Upper lobe of right lung (tissue), 1 donor: Measurements from ENCODE around the gene APOB. TPM values are rescaled to one million over a fixed set of nuclear protein-coding genes. Genes with fewer than 3 reads are reported as not detected.

Source experiments
- ATAC-seq: fragments of 200-7000 bp; cut with Tn5 transposase; one replicate; pipeline ENCODE4 v1.9.1; 2020; ENCODE audit warnings: mild to moderate bottlenecking, moderate library complexity
- DNase-seq: peaks from one replicate; pipeline ENCODE4 v3.0.0-alpha.2; 2020
- H3K27ac ChIP-seq: fragments of 200-600 bp; one replicate; pipeline ENCODE4 v1.8.0; 2022
- H3K27me3 ChIP-seq: fragments of 200-600 bp; one replicate; pipeline ENCODE4 v1.8.0; 2022; ENCODE audit warnings: mild to moderate bottlenecking
- H3K36me3 ChIP-seq: fragments of 200-600 bp; one replicate; pipeline ENCODE4 v1.8.0; 2022
- H3K4me1 ChIP-seq: fragments of 200-600 bp; one replicate; pipeline ENCODE4 v1.8.0; 2022
- H3K4me3 ChIP-seq: fragments of 200-600 bp; one replicate; pipeline ENCODE4 v1.8.0; 2022; ENCODE audit warnings: mild to moderate bottlenecking
- H3K9me3 ChIP-seq: fragments of 200-600 bp; one replicate; pipeline ENCODE4 v1.8.0; 2022
- CTCF ChIP-seq: fragments of 200-600 bp; IDR thresholded peaks from one replicate; pipeline ENCODE4 v1.8.0; 2022; ENCODE audit warnings: antibody characterized with exemption
- intact Hi-C: fragments of 100-400 bp; cut with DNase I; formaldehyde crosslinking; loops from one replicate; pipeline ENCODE4 v1.11.0; 2022
- long read RNA-seq: library from polyadenylated mRNA; unstranded; transcript quantifications from one replicate; pipeline ENCODE4 v2.0.0, GENCODE V29; 2021
- total RNA-seq: library from RNA; stranded (reverse); fragmentation: NEBNext Ultra II Directional; extraction: Animal tissue kit (Norgen Biotek cat#: 25700); gene quantifications from one replicate; pipeline ENCODE4 v1.2.1, GENCODE V29; 2021
- donor health status: DM: no; HTN: yes; CAD: no; lungs with severe emphysema.

Gene APOB
- 0.49 TPM for total RNA-seq
- long read RNA-seq = 0 reads

- no peak within 1 kb of the TSS for H3K27ac ChIP-seq
- H3K27me3 ChIP-seq = no peaks in the 10 kb centered on the region
- no peak for TF ChIP-seq CTCF
- H3K9me3 ChIP-seq = no peaks in the 10 kb centered on the region
- peaks cover 12% of the 10 kb centered on the region for H3K4me1 ChIP-seq
- peak; percentile 65 for DNase-seq
- no peak within 1 kb of the TSS for H3K4me3 ChIP-seq
- ATAC-seq = peak; percentile 45
- intact Hi-C loops = loop anchor here (10.0 kb wide), 1 partner anchor 71 kb away; no protein-coding TSS in a partner anchor
- no peaks in the 10 kb centered on the region for H3K36me3 ChIP-seq
These were observed at the start of gene APOB for GRCh38 chr2:21043744-21044532. Gene APOB, minus strand, starts transcription at chr2:21044073. Its CDS starts 128 bp downstream, at chr2:21043945.

- Histone ChIP-seq H3K9me3 (no peaks in the 10 kb centered on the region), H3K36me3 (no peaks in the 10 kb centered on the region), H3K4me1 (no peaks in the 10 kb centered on the region), H3K27ac (no peak overlapping the region), H3K27me3 (no peaks in the 10 kb centered on the region), H3K4me3 (no peak overlapping the region)
- DNase-seq (no peak), ATAC-seq (no peak)
- intact Hi-C loops = no loop called here
- TF ChIP-seq CTCF = no peak
These were observed 48.5 kb upstream of the APOB start for GRCh38 chr2:21092308-21092869.

GRCh38 chr2:21084401-21084800 lies 40.5 kb upstream of the APOB start:
- TF ChIP-seq CTCF = no peak
- no peaks in the 10 kb centered on the region for H3K27me3 ChIP-seq
- no peaks in the 10 kb centered on the region for H3K36me3 ChIP-seq
- no peaks in the 10 kb centered on the region for H3K4me1 ChIP-seq
- intact Hi-C loops = no loop called here
- no peak overlapping the region for H3K4me3 ChIP-seq
- no peak overlapping the region for H3K27ac ChIP-seq
- ATAC-seq (no peak), DNase-seq (no peak)
- no peaks in the 10 kb centered on the region for H3K9me3 ChIP-seq

- no peak for TF ChIP-seq CTCF
- Histone ChIP-seq H3K4me3 (no peak overlapping the region), H3K4me1 (no peaks in the 10 kb centered on the region), H3K27me3 (no peaks in the 10 kb centered on the region), H3K36me3 (no peaks in the 10 kb centered on the region), H3K9me3 (no peaks in the 10 kb centered on the region), H3K27ac (no peak overlapping the region)
- DNase-seq (no peak), ATAC-seq (no peak)
- intact Hi-C loops = no loop called here
These were observed 39.6 kb upstream of the APOB start for GRCh38 chr2:21083482-21083881.

- intact Hi-C loops = no loop called here
- TF ChIP-seq CTCF = no peak
- Histone ChIP-seq H3K27me3 (no peaks in the 10 kb centered on the region), H3K4me3 (no peak overlapping the region), H3K27ac (no peak overlapping the region), H3K9me3 (no peaks in the 10 kb centered on the region), H3K4me1 (no peaks in the 10 kb centered on the region), H3K36me3 (no peaks in the 10 kb centered on the region)
- ATAC-seq (no peak), DNase-seq (no peak)
These were observed 34.4 kb upstream of the APOB start for GRCh38 chr2:21078296-21078695.
